Cerebellar nuclear complex (tissue), 1 donor: ENCODE results near the gene ARRB1.
"Not testable (repeated sequence)": the region's sequence is repeated elsewhere in the genome, so short reads cannot be mapped to it uniquely, and the experiment has no call there.

Source experiments
- DNase-seq, 2 experiments: peaks; one replicate each; lab custom pipeline; 2025; lab: John Stamatoyannopoulos, UW

The ARRB1 gene

GRCh38 chr11:75274716-75275115, 76.7 kb downstream of the ARRB1 start:
- DNase-seq, result not testable (repeated sequence)

- DNase-seq, result no peak
Measured at GRCh38 chr11:75273411-75274391, 77.8 kb downstream of the ARRB1 start.

- no peak for DNase-seq
Measured at GRCh38 chr11:75272821-75273301, 78.6 kb downstream of the ARRB1 start.

GRCh38 chr11:75272391-75272790, 79.1 kb downstream of the ARRB1 start:
- DNase-seq, result no peak

- DNase-seq, result no peak
Measured at GRCh38 chr11:75271730-75272129, 79.7 kb downstream of the ARRB1 start.

- DNase-seq, result no peak
Measured at GRCh38 chr11:75270896-75271418, 80.5 kb downstream of the ARRB1 start.

- DNase-seq, result no peak
Measured at GRCh38 chr11:75269896-75270295, 81.6 kb downstream of the ARRB1 start.

- no peak for DNase-seq
Measured at GRCh38 chr11:75269367-75269660, 82.1 kb downstream of the ARRB1 start.

GRCh38 chr11:75268626-75269366, 82.7 kb downstream of the ARRB1 start:
- no peak for DNase-seq

- DNase-seq, result no peak
Measured at GRCh38 chr11:75267171-75267970, 84.1 kb downstream of the ARRB1 start.

GRCh38 chr11:75265851-75266531, 85.5 kb downstream of the ARRB1 start:
- no peak for DNase-seq

GRCh38 chr11:75264971-75265370, 86.5 kb downstream of the ARRB1 start:
- no peak for DNase-seq

- DNase-seq, result no peak
Measured at GRCh38 chr11:75264356-75264755, 87.1 kb downstream of the ARRB1 start.

- DNase-seq, result no peak
Measured at GRCh38 chr11:75263944-75264349, 87.5 kb downstream of the ARRB1 start.

GRCh38 chr11:75262961-75263852, 88.3 kb downstream of the ARRB1 start:
- no peak for DNase-seq

GRCh38 chr11:75262436-75262835, 89.0 kb downstream of the ARRB1 start:
- DNase-seq, result no peak

- DNase-seq, result no peak
Measured at GRCh38 chr11:75261902-75262361, 89.5 kb downstream of the ARRB1 start.

GRCh38 chr11:75260396-75261170, 90.9 kb downstream of the ARRB1 start:
- no peak for DNase-seq

- DNase-seq, result no peak
Measured at GRCh38 chr11:75254326-75254725, 97.1 kb downstream of the ARRB1 start.
